ENCODE data around the gene PDZRN4. TPM values are rescaled to one million over a fixed set of nuclear protein-coding genes. Genes with fewer than 3 reads are reported as not detected.

The PDZRN4 gene
- total and polyA plus RNA-seq, 2 donors (not counting 3 experiments of a cell fraction or from before 2014, with no cell fraction given) = not detected

DNA sequence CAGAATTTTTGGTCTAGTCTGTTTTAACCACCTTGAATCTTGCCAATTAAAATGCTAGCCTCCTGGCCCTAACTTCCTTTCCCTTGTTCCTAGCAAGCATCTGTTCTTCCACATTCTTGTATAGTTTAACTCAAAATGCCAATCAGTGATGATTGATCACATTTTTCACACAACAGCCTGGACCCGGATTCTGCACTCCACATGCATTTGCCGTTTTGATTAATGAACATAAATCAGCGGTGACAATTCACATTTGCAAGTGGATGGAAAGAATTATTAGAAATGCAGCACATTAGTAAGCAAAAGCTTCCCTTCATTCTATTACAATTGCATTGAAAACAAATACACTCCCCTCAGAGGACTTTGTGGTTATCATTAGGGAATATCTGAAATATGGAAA lies 83.4 kb downstream of the PDZRN4 start:
- no TSS peak for BruUV-seq (replicated peaks)
- ChIA-PET CTCF (no interaction called here), POLR2A (no interaction called here)
- no peaks in the 10 kb centered on the region for H3K27me3 ChIP-seq (ENCODE audit: control insufficient read depth in 2 of 2, insufficient read depth in 2 of 2, low read length in 2 of 2)
- H4K20me1 ChIP-seq (replicated peaks; ENCODE audit: control insufficient read depth, extremely low read depth, insufficient read depth, low read length) = no peaks in the 10 kb centered on the region
- intact Hi-C loops (cut with micrococcal nuclease) = loop anchor here (10.0 kb wide), 2 partner anchors 253 to 663 kb away; no protein-coding TSS in a partner anchor
- dilution Hi-C loops (cut with MboI; ENCODE audit: extremely low pct_ligation_motif_present, low sequenced_read_pairs) = no loop called here
- H3K9ac ChIP-seq (replicated peaks; ENCODE audit: extremely low read depth, insufficient read depth, low read length) = no peak overlapping the region
- TF ChIP-seq, protein P1, sequence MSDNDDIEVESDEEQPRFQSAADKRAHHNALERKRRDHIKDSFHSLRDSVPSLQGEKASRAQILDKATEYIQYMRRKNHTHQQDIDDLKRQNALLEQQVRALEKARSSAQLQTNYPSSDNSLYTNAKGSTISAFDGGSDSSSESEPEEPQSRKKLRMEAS (IDR thresholded peaks at IDR 0.05; ENCODE audit: insufficient read depth, insufficient read length) = no peak
- TF ChIP-seq, protein P2, sequence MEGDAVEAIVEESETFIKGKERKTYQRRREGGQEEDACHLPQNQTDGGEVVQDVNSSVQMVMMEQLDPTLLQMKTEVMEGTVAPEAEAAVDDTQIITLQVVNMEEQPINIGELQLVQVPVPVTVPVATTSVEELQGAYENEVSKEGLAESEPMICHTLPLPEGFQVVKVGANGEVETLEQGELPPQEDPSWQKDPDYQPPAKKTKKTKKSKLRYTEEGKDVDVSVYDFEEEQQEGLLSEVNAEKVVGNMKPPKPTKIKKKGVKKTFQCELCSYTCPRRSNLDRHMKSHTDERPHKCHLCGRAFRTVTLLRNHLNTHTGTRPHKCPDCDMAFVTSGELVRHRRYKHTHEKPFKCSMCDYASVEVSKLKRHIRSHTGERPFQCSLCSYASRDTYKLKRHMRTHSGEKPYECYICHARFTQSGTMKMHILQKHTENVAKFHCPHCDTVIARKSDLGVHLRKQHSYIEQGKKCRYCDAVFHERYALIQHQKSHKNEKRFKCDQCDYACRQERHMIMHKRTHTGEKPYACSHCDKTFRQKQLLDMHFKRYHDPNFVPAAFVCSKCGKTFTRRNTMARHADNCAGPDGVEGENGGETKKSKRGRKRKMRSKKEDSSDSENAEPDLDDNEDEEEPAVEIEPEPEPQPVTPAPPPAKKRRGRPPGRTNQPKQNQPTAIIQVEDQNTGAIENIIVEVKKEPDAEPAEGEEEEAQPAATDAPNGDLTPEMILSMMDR (IDR thresholded peaks at IDR 0.05; ENCODE audit: extremely low read depth in 1 of 2, insufficient read depth in 1 of 2, low read depth in 1 of 2, low read length in 2 of 2) = no peak
- TF ChIP-seq POLR2AphosphoS5 (IDR thresholded peaks at IDR 0.05; ENCODE audit: insufficient read depth, low read depth, low read length) = no peak
- TF ChIP-seq MYC (IDR thresholded peaks at IDR 0.05; ENCODE audit: low read depth, low read length) = no peak
- no peak for TF ChIP-seq POLR2A (IDR thresholded peaks at IDR 0.05; ENCODE audit: low read depth, low read length)
- TF ChIP-seq GATA2 (IDR thresholded peaks at IDR 0.05; ENCODE audit: insufficient read depth, insufficient read length, low read depth, low read length) = no peak
- no peak for TF ChIP-seq EZH2 (IDR thresholded peaks at IDR 0.05; ENCODE audit: borderline replicate concordance, low read depth, low read length, severe bottlenecking)
- no peak for TF ChIP-seq FOS (IDR thresholded peaks at IDR 0.05; ENCODE audit: borderline replicate concordance, insufficient read depth, low read length)
- TF ChIP-seq JUN (IDR thresholded peaks at IDR 0.05; ENCODE audit: borderline replicate concordance, insufficient read depth, insufficient read length, low read depth) = no peak
- H2AFZ ChIP-seq (ENCODE audit: low read depth, low read length) = no peak overlapping the region
- no peaks in the 10 kb centered on the region for H3K4me1 ChIP-seq (ENCODE audit: control insufficient read depth, extremely low read depth, insufficient read depth, low read length)
- no peak overlapping the region for H3K4me2 ChIP-seq (ENCODE audit: insufficient read depth, low read length)
- FAIRE-seq (no peak), DNase-seq (ENCODE audit: low read depth, low spot score) (no peak)
- no peaks in the 10 kb centered on the region for H3K9me1 ChIP-seq (replicated peaks; ENCODE audit: control insufficient read depth, extremely low read depth, insufficient read depth, low read length)
- H3K36me3 ChIP-seq (ENCODE audit: control insufficient read depth in 2 of 2, extremely low read depth in 1 of 2, insufficient read depth in 2 of 2, low read length in 2 of 2) = no peaks in the 10 kb centered on the region
- H3K27ac ChIP-seq (ENCODE audit: insufficient read depth, low read depth, low read length) = no peak overlapping the region
- no peak overlapping the region for H3K4me3 ChIP-seq (replicated peaks in 1 of 3; ENCODE audit: insufficient read depth in 1 of 3, low read depth in 1 of 3, low read length in 3 of 3)
- H3K9me3 ChIP-seq (replicated peaks; ENCODE audit: control insufficient read depth, insufficient read depth, low read length) = no peaks in the 10 kb centered on the region
- no peaks in the 10 kb centered on the region for H3K79me2 ChIP-seq (ENCODE audit: control insufficient read depth, insufficient read depth, low read length)
